ENCODE measurements around the gene ADGRG6. TPM values are rescaled to one million over a fixed set of nuclear protein-coding genes. Genes with fewer than 3 reads are reported as not detected.

Gene ADGRG6
- total RNA-seq, 1 experiment from 2014 or later, result 5.3 TPM

- no peak overlapping the region for H3K4me3 Mint-ChIP-seq
- H3K4me1 Mint-ChIP-seq, result no peaks in the 10 kb centered on the region
- ATAC-seq, result no peak
- no peaks in the 10 kb centered on the region for H3K27me3 Mint-ChIP-seq (ENCODE audit: low read depth)
- ChIA-PET POLR2A (no interaction called here), CTCF (no interaction called here)
- no peaks in the 10 kb centered on the region for H3K9me3 Mint-ChIP-seq
- DNase-seq (ENCODE audit: low spot score), result no peak
- no peaks in the 10 kb centered on the region for H3K36me3 Mint-ChIP-seq
- no peak overlapping the region for H3K27ac Mint-ChIP-seq
- TF ChIP-seq FOXK1 (CRISPR knock-in tag; IDR thresholded peaks at IDR 0.05), result no peak
- no peak for TF ChIP-seq ZMAT4 (CRISPR knock-in tag; IDR thresholded peaks at IDR 0.05)
- no peak for TF ChIP-seq USF2 (CRISPR knock-in tag; IDR thresholded peaks at IDR 0.05)
- no peak for TF ChIP-seq ATF1 (CRISPR knock-in tag; IDR thresholded peaks at IDR 0.05)
- TF ChIP-seq HMGA2 (CRISPR knock-in tag; IDR thresholded peaks at IDR 0.05), result no peak
- TF ChIP-seq FOXP1 (CRISPR knock-in tag; IDR thresholded peaks at IDR 0.05; ENCODE audit: borderline replicate concordance), result no peak
- TF ChIP-seq ZNF232 (CRISPR knock-in tag; IDR thresholded peaks at IDR 0.05), result no peak
- no peak for TF ChIP-seq CBFB (CRISPR knock-in tag; IDR thresholded peaks at IDR 0.05; ENCODE audit: low read depth)
- TF ChIP-seq E2F4 (CRISPR knock-in tag; IDR thresholded peaks at IDR 0.05; ENCODE audit: borderline replicate concordance, low read depth), result no peak
- no peak for TF ChIP-seq NFE2L1 (CRISPR knock-in tag; IDR thresholded peaks at IDR 0.05)
- no peak for TF ChIP-seq ZNF416 (CRISPR knock-in tag; IDR thresholded peaks at IDR 0.05)
- TF ChIP-seq ZNF425 (CRISPR knock-in tag; conservative IDR thresholded peaks at IDR 0.05), result no peak
- TF ChIP-seq ZNF317 (CRISPR knock-in tag; IDR thresholded peaks at IDR 0.05; ENCODE audit: borderline replicate concordance, low read depth), result no peak
- TF ChIP-seq ESRRA (CRISPR knock-in tag; IDR thresholded peaks at IDR 0.05; ENCODE audit: borderline replicate concordance), result no peak
- no peak for TF ChIP-seq PREB (CRISPR knock-in tag; IDR thresholded peaks at IDR 0.05; ENCODE audit: borderline replicate concordance)
- TF ChIP-seq CDX4 (CRISPR knock-in tag; IDR thresholded peaks at IDR 0.05; ENCODE audit: borderline replicate concordance), result no peak
- no peak for TF ChIP-seq GRHL2 (CRISPR knock-in tag; IDR thresholded peaks at IDR 0.05; ENCODE audit: insufficient replicate concordance, severe bottlenecking)
Measured at GRCh38 chr6:142266060-142266459, 35.7 kb upstream of the ADGRG6 start.

- DNase-seq (ENCODE audit: low spot score) (no peak), ATAC-seq (no peak)
- Mint-ChIP-seq H3K36me3 (no peaks in the 10 kb centered on the region), H3K27me3 (ENCODE audit: low read depth) (no peaks in the 10 kb centered on the region), H3K27ac (no peak overlapping the region), H3K4me1 (peaks cover 11% of the 10 kb centered on the region), H3K9me3 (no peaks in the 10 kb centered on the region), H3K4me3 (no peak overlapping the region)
- ChIA-PET CTCF (interaction anchor here (1.2 kb wide), 1 partner anchor 203 kb away, joined by 3 read pairs; no protein-coding TSS in a partner anchor), POLR2A (no interaction called here)
- TF ChIP-seq SOX15 (CRISPR knock-in tag; IDR thresholded peaks at IDR 0.05), result no peak
- no peak for TF ChIP-seq ZNF423 (CRISPR knock-in tag; IDR thresholded peaks at IDR 0.05)
- no peak for TF ChIP-seq GABPB1 (CRISPR knock-in tag; IDR thresholded peaks at IDR 0.05)
- no peak for TF ChIP-seq NFE2L1 (CRISPR knock-in tag; IDR thresholded peaks at IDR 0.05)
- TF ChIP-seq RORB (CRISPR knock-in tag; IDR thresholded peaks at IDR 0.05), result no peak
- no peak for TF ChIP-seq TEAD1 (CRISPR knock-in tag; IDR thresholded peaks at IDR 0.05)
- TF ChIP-seq TCF7 (CRISPR knock-in tag; IDR thresholded peaks at IDR 0.05; ENCODE audit: low read depth), result no peak
- no peak for TF ChIP-seq E2F5 (CRISPR knock-in tag; IDR thresholded peaks at IDR 0.05)
- no peak for TF ChIP-seq ZMAT4 (CRISPR knock-in tag; IDR thresholded peaks at IDR 0.05)
- no peak for TF ChIP-seq USF1 (CRISPR knock-in tag; IDR thresholded peaks at IDR 0.05)
- TF ChIP-seq IRF2 (CRISPR knock-in tag; IDR thresholded peaks at IDR 0.05; ENCODE audit: borderline replicate concordance, low read depth), result no peak
- no peak for TF ChIP-seq ZNF416 (CRISPR knock-in tag; IDR thresholded peaks at IDR 0.05)
Measured at GRCh38 chr6:142271476-142271875, 30.3 kb upstream of the ADGRG6 start.
